Measurements from ENCODE around the gene ITPR3.

The ITPR3 gene

DNA sequence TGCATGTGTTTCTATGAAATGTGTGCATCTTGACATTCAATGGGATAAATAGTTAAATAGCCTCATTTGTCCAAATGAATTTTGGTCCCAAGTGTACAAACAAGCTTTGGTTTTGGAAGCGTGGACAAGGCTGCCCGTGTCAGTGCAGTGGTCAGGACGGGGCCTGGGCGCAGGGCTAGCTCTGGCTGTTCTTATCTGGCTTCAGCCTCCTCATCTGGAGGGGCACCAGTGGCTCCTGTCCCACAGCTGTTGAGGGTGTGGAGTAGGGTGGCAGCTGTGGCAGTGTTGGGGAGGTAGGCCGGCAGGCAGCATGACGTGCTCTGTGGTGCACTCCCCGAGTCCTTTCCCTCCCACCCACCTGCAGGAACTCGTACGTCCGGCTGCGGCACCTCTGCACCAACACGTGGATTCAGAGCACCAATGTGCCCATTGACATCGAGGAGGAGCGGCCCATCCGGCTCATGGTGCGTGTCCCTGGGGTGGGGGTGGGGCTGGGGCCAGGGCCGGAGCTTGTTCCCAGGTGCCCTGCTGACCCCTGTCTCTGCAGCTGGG, 43.5 kb downstream of the ITPR3 start:
- in situ Hi-C loops (cut with HindIII; ENCODE audit: low sequenced_read_pairs), result no loop called here

DNA sequence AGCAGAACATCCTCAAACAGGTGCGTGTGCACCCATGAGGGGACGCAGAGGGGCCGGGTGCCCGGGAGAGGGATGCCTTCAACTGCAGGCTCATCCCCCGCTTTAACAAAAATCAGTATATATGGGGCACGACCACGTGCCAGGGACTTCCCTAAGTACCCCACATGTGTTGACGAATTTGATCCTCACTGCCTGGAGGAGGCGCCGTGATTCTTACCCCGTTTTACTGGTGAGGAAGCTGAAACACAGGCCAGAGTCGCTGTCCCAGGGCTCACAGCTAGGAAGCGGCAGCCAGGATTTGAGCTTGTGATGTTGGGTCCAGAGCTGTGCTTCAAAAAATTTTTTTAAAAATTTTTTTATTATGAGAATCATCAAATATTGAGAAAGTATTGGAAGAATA, 44.8 kb downstream of the ITPR3 start:
- in situ Hi-C loops (cut with HindIII; ENCODE audit: low sequenced_read_pairs), result no loop called here

DNA sequence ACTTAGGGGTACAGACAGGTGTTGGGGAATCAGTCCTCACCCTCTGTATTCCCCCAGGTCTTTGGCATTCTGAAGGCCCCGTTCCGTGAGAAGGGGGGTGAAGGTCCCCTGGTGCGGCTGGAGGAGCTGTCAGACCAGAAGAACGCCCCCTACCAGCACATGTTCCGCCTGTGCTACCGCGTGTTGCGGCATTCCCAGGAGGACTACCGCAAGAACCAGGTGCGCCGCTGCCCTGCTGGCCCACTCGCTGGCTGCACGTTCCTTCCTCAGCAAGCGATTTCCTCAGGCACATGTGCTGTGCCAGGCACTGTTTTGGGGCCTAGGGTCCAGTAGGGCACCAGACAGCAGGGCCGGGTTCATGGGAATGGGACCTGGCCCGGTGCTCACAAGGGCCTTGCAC, 46.0 kb downstream of the ITPR3 start:
- in situ Hi-C loops (cut with HindIII; ENCODE audit: low sequenced_read_pairs), result no loop called here

DNA sequence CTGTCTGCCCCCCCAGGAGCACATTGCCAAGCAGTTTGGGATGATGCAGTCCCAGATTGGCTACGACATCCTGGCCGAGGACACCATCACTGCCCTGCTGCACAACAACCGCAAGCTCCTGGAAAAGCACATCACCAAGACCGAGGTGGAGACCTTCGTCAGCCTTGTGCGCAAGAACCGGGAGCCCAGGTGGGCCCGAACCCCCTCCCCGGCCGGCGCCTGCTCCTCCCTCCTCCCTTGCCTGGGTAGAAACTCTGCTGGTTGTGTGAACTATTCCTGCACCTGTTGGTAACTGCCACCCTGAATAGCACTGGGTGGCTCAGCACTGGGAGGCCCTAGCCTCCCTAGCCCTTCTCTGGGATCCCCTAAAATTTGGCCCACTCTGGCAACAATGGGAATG, 46.7 kb downstream of the ITPR3 start:
- in situ Hi-C loops (cut with HindIII; ENCODE audit: low sequenced_read_pairs), result no loop called here

DNA sequence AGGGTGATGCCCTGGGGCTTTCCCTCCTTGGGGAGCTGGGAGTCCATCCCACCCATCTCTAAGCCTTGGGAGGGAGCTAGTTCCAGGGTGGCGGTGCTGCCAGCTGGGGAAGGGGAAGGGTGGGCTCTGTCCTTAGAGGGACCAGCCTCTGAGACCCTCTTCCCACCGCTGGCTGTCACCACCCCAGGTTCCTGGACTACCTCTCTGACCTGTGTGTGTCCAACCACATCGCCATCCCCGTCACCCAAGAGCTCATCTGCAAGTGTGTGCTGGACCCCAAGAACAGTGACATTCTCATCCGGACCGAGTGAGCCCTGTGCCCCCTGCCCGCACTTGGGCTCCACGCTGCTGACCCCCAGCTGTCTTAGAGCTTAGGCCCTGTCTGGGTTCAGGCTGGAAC, 47.2 kb downstream of the ITPR3 start:
- in situ Hi-C loops (cut with HindIII; ENCODE audit: low sequenced_read_pairs), result no loop called here

DNA sequence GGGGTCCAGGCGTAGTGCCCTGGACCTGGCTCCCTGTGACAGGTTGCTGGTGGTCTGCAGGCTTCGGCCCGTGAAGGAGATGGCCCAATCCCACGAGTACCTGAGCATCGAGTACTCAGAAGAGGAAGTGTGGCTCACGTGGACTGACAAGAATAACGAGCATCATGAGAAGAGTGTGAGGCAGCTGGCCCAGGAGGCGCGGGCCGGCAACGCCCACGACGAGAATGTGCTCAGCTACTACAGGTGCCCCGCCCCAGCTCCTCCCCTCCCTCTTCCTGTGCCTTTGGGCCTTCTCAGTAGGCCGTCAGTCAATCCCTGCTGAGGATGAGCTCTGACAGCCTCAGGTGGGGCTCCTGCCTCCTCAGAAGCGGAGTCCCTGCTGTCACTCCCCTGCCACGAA, 47.8 kb downstream of the ITPR3 start:
- in situ Hi-C loops (cut with HindIII; ENCODE audit: low sequenced_read_pairs), result no loop called here

DNA sequence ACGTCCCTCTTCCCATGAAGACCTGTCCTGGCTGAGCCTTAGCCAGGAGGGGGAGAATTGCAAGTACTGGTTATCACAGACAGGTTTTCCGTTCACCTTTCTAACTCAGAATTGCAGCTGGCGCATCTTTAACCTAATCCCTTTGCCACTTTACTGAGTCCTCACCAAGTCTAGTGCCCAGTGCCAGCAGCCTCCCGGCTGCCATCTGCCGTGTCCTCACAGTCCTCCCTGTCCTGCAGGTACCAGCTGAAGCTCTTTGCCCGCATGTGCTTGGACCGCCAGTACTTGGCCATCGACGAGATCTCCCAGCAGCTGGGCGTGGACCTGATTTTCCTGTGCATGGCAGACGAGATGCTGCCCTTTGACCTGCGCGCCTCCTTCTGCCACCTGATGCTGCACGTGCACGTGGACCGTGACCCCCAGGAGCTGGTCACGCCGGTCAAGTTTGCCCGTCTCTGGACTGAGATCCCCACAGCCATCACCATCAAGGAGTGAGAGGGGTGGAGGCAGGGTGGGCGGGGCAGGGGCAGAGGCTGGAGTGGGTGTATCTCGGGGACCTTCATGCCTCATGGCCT, 49.1 kb downstream of the ITPR3 start:
- in situ Hi-C loops (cut with HindIII; ENCODE audit: low sequenced_read_pairs), result no loop called here

DNA sequence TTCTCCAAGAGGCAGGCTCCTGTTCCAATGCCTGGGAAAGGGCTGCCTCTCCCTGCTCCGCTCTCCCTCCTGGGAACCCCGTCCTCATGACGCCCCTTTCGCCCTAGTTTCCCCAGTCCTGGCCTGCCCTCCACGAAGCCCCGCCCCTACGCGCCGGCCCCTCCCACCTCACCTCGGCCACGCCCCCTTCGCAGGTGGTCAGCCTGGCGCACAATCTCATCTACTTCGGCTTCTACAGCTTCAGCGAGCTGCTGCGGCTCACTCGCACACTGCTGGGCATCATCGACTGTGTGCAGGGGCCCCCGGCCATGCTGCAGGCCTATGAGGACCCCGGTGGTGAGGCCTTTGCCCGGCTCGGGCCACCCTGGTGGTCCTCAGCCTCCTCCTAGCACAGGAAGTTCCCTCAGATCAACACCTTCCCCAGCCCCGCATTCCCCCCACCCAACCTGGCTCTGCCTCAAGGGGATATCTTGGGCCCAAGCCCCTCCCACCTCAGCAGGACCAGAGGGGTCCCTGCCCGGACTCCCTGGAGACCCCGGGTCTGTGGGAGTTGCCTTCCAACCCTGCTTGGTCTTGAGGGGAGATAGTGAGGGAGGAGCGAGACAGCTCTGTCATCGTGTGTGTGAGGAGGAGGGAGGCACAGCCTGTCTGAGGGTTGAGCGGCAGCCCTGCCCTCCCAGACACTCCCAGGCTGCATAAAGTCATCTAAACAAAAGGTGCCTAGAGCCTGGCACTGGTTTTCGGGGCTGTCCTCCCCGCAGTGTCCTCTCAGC, 50.0 kb downstream of the ITPR3 start:
- in situ Hi-C loops (cut with HindIII; ENCODE audit: low sequenced_read_pairs), result no loop called here

DNA sequence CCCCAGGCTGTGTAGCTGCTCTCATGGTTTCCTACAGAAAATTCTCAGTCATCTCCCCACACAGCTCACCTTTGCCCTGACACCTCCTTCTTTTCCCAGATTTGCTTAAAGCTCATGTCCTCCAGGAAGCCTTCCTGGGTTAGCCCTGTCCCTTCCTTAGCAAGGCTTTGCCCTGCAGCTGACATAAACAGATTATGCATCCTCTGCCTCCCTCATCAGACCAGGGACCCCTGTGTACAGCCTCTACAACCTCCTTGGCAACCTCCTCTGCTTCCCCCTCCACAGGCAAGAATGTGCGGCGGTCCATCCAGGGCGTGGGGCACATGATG, 50.6 kb downstream of the ITPR3 start:
- in situ Hi-C loops (cut with HindIII; ENCODE audit: low sequenced_read_pairs), result no loop called here

DNA sequence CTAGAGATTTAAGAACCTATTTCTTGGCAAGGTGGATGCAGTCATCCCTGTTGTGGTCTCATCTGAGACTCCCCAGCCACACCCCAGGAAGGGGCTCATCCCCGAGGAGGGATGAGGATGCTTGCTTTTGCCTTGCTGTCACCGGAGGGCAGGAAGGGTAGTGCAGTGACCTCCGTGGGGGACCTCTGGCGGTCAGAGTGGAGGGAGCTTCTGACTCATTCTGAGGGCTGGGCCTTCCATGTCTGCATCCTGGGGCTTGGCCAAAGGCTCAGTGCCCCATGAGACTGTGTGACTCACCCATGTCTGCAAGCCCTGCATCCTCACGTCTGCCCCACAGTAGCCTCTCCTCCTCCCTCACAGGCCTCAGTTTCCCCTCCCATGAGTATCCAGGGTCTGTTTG, 51.7 kb downstream of the ITPR3 start:
- in situ Hi-C loops (cut with HindIII; ENCODE audit: low sequenced_read_pairs), result no loop called here

DNA sequence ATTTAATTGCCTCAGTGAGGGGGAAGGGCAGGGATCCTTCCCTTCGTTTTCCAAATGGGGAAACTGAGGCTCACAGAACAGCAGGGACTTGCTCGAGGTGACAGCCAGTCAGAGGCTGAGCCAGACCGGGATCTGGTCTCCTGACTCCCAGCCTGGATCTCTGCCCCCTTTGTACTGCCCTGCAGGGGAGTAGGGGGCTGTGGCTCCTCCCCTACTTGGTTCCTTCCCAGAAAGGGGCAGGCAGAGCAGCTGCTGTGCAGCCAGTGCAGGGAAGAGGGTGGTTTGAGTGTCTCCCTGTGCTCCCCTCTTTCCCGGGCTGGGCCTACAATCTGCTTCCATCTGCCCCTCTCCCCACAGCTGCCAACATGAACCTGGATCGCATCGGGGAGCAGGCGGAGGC, 52.7 kb downstream of the ITPR3 start:
- in situ Hi-C loops (cut with HindIII; ENCODE audit: low sequenced_read_pairs), result no loop called here

DNA sequence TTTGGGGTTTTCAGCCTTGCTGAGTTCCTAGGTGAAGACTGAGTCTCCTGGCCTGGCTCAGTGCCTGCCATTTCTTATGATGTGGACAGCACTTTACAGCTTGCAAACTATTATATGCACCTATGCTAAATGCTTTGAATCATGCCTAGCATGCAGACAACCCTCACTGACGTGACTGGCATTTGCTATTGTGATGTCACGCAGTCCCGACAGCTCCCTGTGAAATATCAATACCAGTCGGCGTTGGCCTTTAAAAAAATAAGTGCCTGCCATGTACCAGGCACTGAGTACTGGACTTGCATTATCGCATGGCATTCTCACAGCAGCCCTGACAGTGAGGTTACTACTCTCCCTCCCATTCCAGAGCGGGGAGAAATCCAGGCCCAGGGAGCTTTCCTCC, 54.8 kb downstream of the ITPR3 start:
- in situ Hi-C loops (cut with HindIII; ENCODE audit: low sequenced_read_pairs), result no loop called here

DNA sequence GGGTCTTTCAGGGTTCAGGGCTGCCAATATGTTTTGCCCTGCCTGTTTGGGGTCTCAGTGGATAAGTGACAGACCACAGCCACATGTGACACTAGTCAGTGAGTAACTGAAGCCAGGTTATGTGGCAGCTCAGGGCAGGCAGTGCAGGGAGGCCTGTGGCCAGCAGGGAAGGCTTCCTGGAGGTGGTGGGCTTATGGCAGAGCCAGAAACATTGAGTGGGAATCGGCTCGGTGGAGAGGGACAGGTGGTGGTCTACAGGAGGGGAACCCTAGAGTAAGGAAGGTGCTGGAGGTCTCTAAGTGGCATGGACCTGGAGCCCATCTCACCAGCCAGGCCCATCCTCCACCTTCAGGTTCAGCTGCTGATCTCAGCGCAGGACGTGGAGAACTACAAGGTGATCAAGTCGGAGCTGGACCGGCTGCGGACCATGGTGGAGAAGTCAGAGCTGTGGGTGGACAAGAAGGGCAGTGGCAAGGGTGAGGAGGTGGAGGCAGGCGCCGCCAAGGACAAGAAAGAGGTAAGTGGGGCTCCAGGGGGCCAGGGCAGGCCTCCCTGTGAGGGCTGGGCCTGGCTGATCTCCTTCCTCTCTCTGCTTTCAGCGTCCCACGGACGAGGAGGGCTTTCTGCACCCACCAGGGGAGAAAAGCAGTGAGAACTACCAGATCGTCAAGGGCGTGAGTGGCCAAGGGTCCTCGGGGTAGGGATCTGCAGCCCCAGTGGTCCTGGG, 55.5 kb downstream of the ITPR3 start:
- in situ Hi-C loops (cut with HindIII; ENCODE audit: low sequenced_read_pairs), result no loop called here

DNA sequence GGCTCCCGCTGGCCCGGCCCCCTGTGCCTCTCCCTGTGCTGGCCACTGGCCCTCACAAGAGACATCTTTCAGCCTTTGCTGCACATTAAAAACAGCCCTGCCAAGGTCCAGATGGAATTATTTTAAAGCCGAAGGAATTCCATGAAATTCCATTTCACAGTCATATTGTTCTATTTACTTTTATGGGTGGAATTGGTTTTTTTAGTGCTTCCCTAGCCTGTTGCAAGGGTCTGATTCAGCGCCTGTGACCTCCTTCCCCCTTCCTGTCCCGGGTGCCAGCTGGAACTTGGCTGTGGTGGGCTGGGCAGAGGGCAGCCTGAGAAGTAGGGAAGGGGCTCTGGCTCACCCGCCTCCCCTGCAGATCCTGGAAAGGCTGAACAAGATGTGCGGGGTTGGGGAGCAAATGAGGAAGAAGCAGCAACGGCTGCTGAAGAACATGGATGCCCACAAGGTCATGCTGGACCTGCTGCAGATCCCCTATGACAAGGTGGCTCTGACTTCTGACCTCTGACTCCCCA, 56.1 kb downstream of the ITPR3 start:
- in situ Hi-C loops (cut with HindIII; ENCODE audit: low sequenced_read_pairs), result no loop called here

DNA sequence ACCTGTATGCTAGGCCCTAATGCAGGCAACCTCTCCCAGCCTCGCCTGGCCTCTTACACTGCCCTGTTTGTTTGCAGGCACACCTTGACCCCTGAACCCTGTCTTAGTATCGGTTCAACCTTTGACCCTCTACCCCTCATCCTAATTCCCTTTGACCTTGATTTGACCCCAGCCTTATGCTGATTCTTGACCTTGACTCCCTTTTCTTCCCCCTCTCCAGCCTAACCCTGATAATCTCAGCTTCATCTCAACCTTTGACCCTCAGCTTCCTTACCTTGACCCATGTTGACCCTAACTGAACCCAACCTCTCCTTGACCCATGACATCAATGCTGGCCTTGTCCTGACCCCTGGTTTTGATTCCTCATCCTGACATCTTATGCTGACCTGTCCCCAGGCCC, 56.6 kb downstream of the ITPR3 start:
- in situ Hi-C loops (cut with HindIII; ENCODE audit: low sequenced_read_pairs), result no loop called here

DNA sequence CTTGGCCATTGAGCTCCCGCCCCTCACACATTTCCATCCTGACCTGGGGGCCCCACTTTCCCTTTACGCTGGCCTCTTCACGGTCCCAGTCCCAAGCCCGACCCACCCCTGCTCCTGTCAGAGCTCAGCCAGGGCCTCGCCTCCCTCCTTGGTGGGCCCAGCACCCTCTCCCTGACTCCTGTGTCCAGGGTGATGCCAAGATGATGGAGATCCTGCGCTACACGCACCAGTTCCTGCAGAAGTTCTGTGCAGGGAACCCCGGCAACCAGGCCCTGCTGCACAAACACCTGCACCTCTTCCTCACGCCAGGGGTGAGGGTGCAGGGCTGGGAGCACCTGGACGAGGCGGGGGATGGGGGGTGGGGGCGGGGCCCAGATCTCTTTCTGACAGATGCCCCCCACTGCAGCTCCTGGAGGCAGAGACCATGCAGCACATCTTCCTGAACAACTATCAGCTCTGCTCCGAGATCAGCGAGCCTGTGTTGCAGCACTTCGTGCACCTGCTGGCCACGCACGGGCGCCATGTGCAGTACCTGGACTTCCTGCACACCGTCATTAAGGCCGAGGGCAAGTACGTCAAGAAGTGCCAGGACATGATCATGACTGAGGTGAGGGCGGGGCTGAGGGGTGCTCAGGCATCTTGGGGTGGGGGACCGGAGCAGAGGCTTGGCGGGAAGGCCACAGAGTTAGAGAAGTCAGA, 57.3 kb downstream of the ITPR3 start:
- in situ Hi-C loops (cut with HindIII; ENCODE audit: low sequenced_read_pairs), result no loop called here

DNA sequence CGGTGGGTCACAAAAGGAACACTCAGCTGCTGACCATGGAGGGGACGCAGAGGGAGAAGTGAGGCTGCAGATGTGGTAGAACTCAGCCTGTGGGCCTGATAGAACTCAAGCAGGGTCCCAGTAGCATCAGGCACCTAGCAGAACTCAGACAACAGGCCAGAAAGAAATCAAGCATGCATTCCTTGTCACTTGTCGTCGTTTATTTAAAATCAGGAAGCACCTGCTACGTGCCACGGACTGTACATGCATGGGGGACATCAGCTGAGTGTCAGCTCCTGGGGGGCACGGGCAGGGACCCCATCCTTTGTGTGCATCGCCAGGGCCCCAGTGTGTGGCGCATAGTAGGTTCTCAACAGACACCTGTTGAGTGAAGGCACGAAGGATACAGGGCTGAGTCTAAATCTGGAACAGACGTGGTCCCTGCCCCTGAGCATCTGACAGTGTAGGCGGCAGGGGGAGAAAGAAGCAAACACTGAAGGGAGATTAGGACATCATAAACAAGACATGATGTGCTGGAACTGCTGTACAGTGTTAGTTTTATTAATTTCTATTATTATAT, 57.9 kb downstream of the ITPR3 start:
- in situ Hi-C loops (cut with HindIII; ENCODE audit: low sequenced_read_pairs), result no loop called here

DNA sequence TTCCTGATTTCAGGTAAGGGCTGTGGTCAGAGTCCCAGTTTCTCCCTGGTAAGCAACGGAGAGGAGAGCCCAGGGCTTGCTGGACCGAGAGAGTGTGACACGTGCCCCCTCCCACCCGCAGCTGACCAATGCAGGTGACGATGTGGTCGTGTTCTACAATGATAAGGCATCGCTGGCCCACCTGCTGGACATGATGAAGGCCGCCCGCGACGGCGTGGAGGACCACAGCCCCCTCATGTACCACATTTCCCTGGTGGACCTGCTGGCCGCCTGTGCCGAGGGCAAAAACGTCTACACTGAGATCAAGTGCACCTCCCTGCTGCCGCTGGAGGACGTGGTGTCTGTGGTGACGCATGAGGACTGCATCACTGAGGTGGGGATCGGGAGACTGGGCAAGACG, 58.6 kb downstream of the ITPR3 start:
- in situ Hi-C loops (cut with HindIII; ENCODE audit: low sequenced_read_pairs), result no loop called here

DNA sequence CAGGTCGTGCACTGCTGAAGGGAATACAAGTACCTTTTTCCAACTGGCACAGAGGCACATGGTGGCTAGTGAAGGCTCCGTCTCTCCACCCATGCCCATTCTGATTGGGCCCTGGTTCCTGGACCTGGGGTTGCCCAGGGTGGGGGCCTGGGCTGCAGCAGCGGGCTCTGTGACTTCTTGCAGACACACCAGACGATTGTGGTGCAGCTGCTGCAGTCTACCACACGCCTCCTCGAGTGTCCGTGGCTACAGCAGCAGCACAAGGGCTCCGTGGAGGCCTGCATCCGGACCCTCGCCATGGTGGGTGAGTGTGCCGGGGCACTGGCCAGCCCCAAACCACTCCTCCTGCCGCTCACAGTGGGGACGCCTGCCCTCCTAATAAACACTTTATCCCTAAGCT, 61.2 kb downstream of the ITPR3 start:
- in situ Hi-C loops (cut with HindIII; ENCODE audit: low sequenced_read_pairs), result no loop called here

DNA sequence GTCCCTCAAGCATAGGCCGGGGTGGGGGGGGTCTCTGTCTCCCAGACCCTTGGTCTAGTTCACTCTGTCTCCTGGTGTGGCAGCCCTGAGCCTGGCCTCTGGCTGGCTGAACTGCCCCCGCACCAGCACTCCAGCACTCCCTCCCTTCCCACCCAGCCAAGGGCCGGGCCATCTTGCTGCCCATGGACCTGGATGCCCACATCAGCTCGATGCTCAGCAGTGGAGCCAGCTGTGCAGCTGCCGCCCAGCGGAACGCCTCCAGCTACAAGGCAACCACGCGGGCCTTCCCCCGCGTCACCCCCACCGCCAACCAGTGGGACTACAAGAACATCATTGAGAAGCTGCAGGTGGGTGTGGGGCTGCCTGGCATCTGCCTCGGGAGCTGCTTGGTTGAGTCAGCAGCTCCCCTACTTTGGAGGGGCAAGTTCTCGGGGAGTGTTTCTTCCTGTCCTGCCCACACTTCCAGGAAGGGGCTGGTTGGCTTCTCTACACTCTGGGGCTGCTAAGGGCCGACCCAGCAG, 62.0 kb downstream of the ITPR3 start:
- in situ Hi-C loops (cut with HindIII; ENCODE audit: low sequenced_read_pairs), result no loop called here
